PC-9 (cell line): ENCODE results near the gene BTBD10.

ENCODE experiments used
- EZH2 ChIP-seq: fragments of 200-600 bp; sonication (generic); IDR thresholded peaks from 2 replicates; pipeline ENCODE4 v1.8.0; 2017; ENCODE audit warnings: antibody characterized with exemption, low read depth
- TF ChIP-seq, protein P1 (sequence below): fragments of 200-600 bp; sonication (generic); conservative IDR thresholded peaks from 2 replicates; pipeline ENCODE4 v1.6.1; 2017; ENCODE audit warnings: mixed run types, antibody characterized with exemption, mild to moderate bottlenecking, moderate library complexity

DNA sequence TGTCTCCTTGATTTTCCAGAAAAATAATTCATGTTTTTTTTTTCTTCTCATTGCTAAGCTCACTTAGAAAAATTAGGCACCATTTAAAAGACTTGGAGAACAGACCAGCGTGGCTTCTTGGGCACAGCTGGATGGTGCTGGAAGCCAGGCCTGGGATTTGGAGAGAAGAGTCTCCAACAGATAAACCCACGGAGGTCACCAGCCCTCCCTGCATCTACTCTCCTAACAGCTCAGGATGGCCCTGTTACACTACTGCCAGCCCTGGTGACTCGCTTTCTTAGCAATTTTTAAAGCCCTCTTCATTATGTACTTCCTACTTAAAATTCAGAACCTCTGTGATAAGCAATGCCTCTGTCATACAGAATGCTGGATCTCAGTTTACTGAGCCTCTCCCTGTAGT is 31.0 kb upstream of the BTBD10 start:
- TF ChIP-seq EZH2 = no peak
- TF ChIP-seq, protein P1, sequence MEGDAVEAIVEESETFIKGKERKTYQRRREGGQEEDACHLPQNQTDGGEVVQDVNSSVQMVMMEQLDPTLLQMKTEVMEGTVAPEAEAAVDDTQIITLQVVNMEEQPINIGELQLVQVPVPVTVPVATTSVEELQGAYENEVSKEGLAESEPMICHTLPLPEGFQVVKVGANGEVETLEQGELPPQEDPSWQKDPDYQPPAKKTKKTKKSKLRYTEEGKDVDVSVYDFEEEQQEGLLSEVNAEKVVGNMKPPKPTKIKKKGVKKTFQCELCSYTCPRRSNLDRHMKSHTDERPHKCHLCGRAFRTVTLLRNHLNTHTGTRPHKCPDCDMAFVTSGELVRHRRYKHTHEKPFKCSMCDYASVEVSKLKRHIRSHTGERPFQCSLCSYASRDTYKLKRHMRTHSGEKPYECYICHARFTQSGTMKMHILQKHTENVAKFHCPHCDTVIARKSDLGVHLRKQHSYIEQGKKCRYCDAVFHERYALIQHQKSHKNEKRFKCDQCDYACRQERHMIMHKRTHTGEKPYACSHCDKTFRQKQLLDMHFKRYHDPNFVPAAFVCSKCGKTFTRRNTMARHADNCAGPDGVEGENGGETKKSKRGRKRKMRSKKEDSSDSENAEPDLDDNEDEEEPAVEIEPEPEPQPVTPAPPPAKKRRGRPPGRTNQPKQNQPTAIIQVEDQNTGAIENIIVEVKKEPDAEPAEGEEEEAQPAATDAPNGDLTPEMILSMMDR = no peak
